BLaER1 treated with 17β-estradiol and CSF1 and Interleukin-3, amounts not matched to agents 10 nM and 100 nM (cell line): ENCODE results near the gene SETD3.

Source experiments
- H3K27ac ChIP-seq, 11 experiments: shearing (Covaris generic); formaldehyde crosslinking; 2 replicates each; pipeline ENCODE4 v1.8.1; 2022
- H3K27me3 ChIP-seq, 11 experiments: shearing (Covaris generic); formaldehyde crosslinking; 2 replicates each; pipeline ENCODE4 v1.8.1; 2022
- H3K36me3 ChIP-seq, 11 experiments: shearing (Covaris generic); formaldehyde crosslinking; 2 replicates each; pipeline ENCODE4 v1.8.1; 2022
- H3K4me1 ChIP-seq, 10 experiments: shearing (Covaris generic); formaldehyde crosslinking; 2 replicates each; pipeline ENCODE4 v1.8.1; 2022
- H3K4me2 ChIP-seq, 11 experiments: shearing (Covaris generic); formaldehyde crosslinking; 2 replicates each; pipeline ENCODE4 v1.8.1; 2022
- H3K4me3 ChIP-seq, 10 experiments: shearing (Covaris generic); formaldehyde crosslinking; 2 replicates each; pipeline ENCODE4 v1.8.1; 2022
- H3K9ac ChIP-seq, 11 experiments: shearing (Covaris generic); formaldehyde crosslinking; 2 replicates each; pipeline ENCODE4 v1.8.1; 2022
- H3K9me3 ChIP-seq, 11 experiments: shearing (Covaris generic); formaldehyde crosslinking; replicated peaks in 1 of 11; 2 replicates each; pipeline ENCODE4 v1.8.1; 2022
- H4K20me1 ChIP-seq, 11 experiments: shearing (Covaris generic); formaldehyde crosslinking; 2 replicates each; pipeline ENCODE4 v1.8.1; 2022
- Cebpa-rat ChIP-seq, 11 experiments: shearing (Covaris generic); IDR thresholded peaks; 2 replicates each; pipeline ENCODE4 v1.8.1; 2022

Gene SETD3

DNA sequence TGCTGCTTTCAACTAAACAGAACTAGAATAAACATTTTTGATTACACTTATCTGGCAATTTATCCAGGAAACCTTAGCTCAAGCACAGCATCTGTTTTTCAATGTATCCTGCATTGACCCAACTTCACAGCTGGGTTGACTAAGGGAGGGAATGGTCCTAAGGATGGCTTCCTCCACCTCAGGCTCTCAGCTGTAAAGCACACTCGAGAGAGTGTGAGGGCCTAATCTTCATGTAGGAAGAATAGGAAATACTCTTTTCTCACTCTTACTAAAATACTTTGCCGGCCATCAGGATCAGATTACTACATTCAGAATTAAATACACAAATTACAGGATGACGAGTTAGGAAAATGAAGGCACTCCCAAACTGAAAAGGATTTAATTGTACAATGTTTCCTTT lies 7.2 kb downstream of the SETD3 start:
- TF ChIP-seq Cebpa-rat (IDR thresholded peaks at IDR 0.05) = no peak
- Histone ChIP-seq H3K9ac (no peak overlapping the region), H3K4me1 (peaks cover 31 to 67% (median 47%) of the 10 kb centered on the region in 10 experiments), H3K36me3 (peaks cover 0 to 4% (median 0%) of the 10 kb centered on the region in 11 experiments; a peak in 3 of 22 replicates), H4K20me1 (peaks cover 92 to 100% (median 100%) of the 10 kb centered on the region in 11 experiments), H3K27me3 (no peaks in the 10 kb centered on the region), H3K4me3 (no peak overlapping the region), H3K4me2 (peak overlapping the region in 3 of 11 experiments; percentile 2 to 8 (median 5); a peak in 1 of 22 replicates), H3K27ac (no peak overlapping the region), H3K9me3 (no peaks in the 10 kb centered on the region)

- Histone ChIP-seq H3K9me3 (no peaks in the 10 kb centered on the region), H3K9ac (no peak overlapping the region), H3K4me2 (no peak overlapping the region), H3K27ac (no peak overlapping the region), H4K20me1 (peaks cover 92 to 100% (median 100%) of the 10 kb centered on the region in 11 experiments), H3K4me3 (no peak overlapping the region), H3K27me3 (no peaks in the 10 kb centered on the region), H3K36me3 (peaks cover 0 to 3% (median 0%) of the 10 kb centered on the region in 11 experiments; a peak in 2 of 22 replicates), H3K4me1 (peaks cover 31 to 67% (median 46%) of the 10 kb centered on the region in 10 experiments)
- no peak for TF ChIP-seq Cebpa-rat (IDR thresholded peaks at IDR 0.05)
Observed at GRCh38 chr14:99472937-99473336, 7.7 kb downstream of the SETD3 start.

DNA sequence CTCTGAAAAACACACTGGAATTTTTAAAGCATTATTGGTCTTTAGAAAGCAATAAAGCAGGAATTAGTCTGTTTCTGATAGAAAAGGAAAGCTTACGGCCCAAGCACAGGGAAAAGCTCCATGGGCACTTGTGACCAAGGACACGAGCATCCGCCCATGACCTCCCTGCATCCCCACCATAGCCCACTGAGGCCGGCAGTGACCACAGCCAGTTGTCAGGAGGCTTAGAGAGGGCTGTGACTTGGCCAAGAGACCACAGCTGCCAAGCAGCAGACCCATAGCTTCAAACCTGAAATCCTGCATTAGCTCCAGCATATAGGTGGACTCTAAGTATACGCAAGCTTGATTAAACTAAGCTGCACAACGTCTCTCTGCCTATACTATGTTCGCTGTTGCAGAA lies 8.9 kb downstream of the SETD3 start:
- Histone ChIP-seq H3K4me2 (no peak overlapping the region), H3K36me3 (peaks cover 0 to 14% (median 8%) of the 10 kb centered on the region in 11 experiments; a peak in 13 of 22 replicates), H3K9ac (no peak overlapping the region), H3K27ac (no peak overlapping the region), H3K9me3 (no peaks in the 10 kb centered on the region), H3K4me1 (peaks cover 32 to 64% (median 45%) of the 10 kb centered on the region in 10 experiments), H3K4me3 (no peak overlapping the region), H4K20me1 (peaks cover 96 to 100% (median 100%) of the 10 kb centered on the region in 11 experiments), H3K27me3 (no peaks in the 10 kb centered on the region)
- TF ChIP-seq Cebpa-rat (IDR thresholded peaks at IDR 0.05) = no peak

- Histone ChIP-seq H3K9me3 (no peaks in the 10 kb centered on the region), H3K36me3 (peaks cover 26 to 41% (median 33%) of the 10 kb centered on the region in 11 experiments), H4K20me1 (peaks cover 96 to 100% (median 100%) of the 10 kb centered on the region in 11 experiments), H3K27me3 (no peaks in the 10 kb centered on the region), H3K9ac (0 out of 22 replicates have a peak overlapping the region, but pooled peaks of 2 of the 11 experiments have one; percentile 1 to 14), H3K27ac (no peak overlapping the region), H3K4me2 (peak overlapping the region in 3 of 11 experiments; percentile 1 to 42 (median 21); a peak in 4 of 22 replicates), H3K4me3 (no peak overlapping the region), H3K4me1 (peaks cover 26 to 46% (median 37%) of the 10 kb centered on the region in 10 experiments)
- no peak for TF ChIP-seq Cebpa-rat (IDR thresholded peaks at IDR 0.05)
Observed at GRCh38 chr14:99468836-99469592, 11.6 kb downstream of the SETD3 start.

- no peak overlapping the region for H3K9ac ChIP-seq
- H3K4me2 ChIP-seq = peak overlapping the region in 8 of 11 experiments; percentile 1 to 42 (median 21); a peak in 4 of 22 replicates
- no peak overlapping the region for H3K4me3 ChIP-seq
- no peak for TF ChIP-seq Cebpa-rat (IDR thresholded peaks at IDR 0.05)
- H3K36me3 ChIP-seq = peaks cover 35 to 50% (median 42%) of the 10 kb centered on the region in 11 experiments
- H4K20me1 ChIP-seq = peaks cover 92 to 100% (median 99%) of the 10 kb centered on the region in 11 experiments
- no peaks in the 10 kb centered on the region for H3K9me3 ChIP-seq
- no peak overlapping the region for H3K27ac ChIP-seq
- H3K4me1 ChIP-seq = peaks cover 17 to 43% (median 37%) of the 10 kb centered on the region in 10 experiments
- H3K27me3 ChIP-seq = no peaks in the 10 kb centered on the region
Observed at GRCh38 chr14:99468081-99468480, 12.6 kb downstream of the SETD3 start.

DNA sequence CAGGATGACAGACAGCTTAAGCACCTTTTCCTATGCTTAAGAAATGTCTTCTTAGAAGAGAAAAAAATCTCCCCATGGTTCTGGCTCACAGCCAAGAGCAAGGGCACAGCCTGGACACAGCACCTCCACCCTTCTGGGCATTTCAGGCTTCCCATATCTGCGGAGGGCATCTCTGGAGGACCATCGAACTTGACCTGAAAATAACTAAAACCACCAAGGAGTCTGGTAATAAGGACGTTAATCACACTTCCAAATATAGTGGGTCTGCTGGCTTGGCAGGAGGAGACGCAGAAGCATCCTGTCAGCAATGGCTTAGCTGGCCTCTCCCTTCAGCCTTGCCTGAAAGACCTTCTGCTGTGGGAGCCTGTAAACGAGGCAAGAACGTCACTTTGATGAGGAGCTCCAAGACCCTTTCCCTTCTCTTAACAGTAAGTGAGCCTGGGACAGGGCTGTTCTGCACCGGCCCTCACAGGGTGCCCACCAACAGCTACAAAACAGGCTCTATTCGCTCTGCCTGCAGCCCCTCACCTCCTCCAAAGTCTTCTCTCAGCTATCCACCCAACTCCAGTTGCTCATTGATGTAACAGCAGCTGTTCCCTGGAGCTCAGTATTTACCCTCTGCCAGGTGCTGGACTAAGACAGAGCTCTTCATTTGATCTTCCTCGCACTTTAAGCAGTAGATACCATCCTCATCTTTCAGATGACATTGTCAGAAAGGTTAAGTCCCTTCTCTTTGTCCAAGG lies 13.2 kb downstream of the SETD3 start:
- no peaks in the 10 kb centered on the region for H3K9me3 ChIP-seq
- H4K20me1 ChIP-seq = peaks cover 87 to 100% (median 97%) of the 10 kb centered on the region in 11 experiments
- peaks cover 41 to 56% (median 48%) of the 10 kb centered on the region in 11 experiments for H3K36me3 ChIP-seq
- peak overlapping the region in 10 of 11 experiments; percentile 0 to 42 (median 22); a peak in 10 of 22 replicates for H3K4me2 ChIP-seq
- H3K9ac ChIP-seq = peak overlapping the region in 1 of 11 experiments; percentile 19; a peak in 2 of 22 replicates
- H3K4me3 ChIP-seq = no peak overlapping the region
- H3K4me1 ChIP-seq = peaks cover 21 to 41% (median 37%) of the 10 kb centered on the region in 10 experiments
- no peaks in the 10 kb centered on the region for H3K27me3 ChIP-seq
- H3K27ac ChIP-seq = no peak overlapping the region
- no peak for TF ChIP-seq Cebpa-rat (IDR thresholded peaks at IDR 0.05)

DNA sequence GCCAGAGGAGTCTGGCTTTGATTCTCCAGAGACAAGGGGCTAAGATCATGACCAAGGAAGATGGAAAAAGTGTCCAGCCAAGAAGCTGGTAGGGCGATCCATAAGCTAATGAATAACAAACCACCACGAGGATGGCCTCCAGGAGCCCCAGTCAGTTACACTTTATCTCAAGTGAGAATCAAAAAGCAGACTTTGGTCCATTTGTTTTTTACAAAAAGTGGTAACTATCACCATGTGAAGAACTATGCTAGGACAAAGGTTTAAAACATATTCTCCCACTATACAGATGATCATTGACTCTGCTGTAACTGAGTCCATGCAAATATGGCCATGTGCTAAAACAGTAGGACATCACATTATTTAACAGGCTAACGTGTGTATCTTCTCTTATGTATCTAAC lies 13.9 kb downstream of the SETD3 start:
- TF ChIP-seq Cebpa-rat (IDR thresholded peaks at IDR 0.05) = no peak
- H4K20me1 ChIP-seq = peaks cover 79 to 100% (median 94%) of the 10 kb centered on the region in 11 experiments

GRCh38 chr14:99465288-99465687 lies 15.4 kb downstream of the SETD3 start:
- peaks cover 63 to 78% (median 70%) of the 10 kb centered on the region in 11 experiments for H3K36me3 ChIP-seq
- H3K9me3 ChIP-seq = no peaks in the 10 kb centered on the region
- H3K4me3 ChIP-seq = no peak overlapping the region
- peaks cover 66 to 97% (median 91%) of the 10 kb centered on the region in 11 experiments for H4K20me1 ChIP-seq
- H3K27ac ChIP-seq = no peak overlapping the region
- no peaks in the 10 kb centered on the region for H3K27me3 ChIP-seq
- H3K4me2 ChIP-seq = no peak overlapping the region
- H3K9ac ChIP-seq = no peak overlapping the region
- TF ChIP-seq Cebpa-rat (IDR thresholded peaks at IDR 0.05) = no peak
- peaks cover 24 to 41% (median 34%) of the 10 kb centered on the region in 10 experiments for H3K4me1 ChIP-seq

More for the DNA sequence above, 13.9 kb downstream of the SETD3 start:
- peaks cover 49 to 64% (median 55%) of the 10 kb centered on the region in 11 experiments for H3K36me3 ChIP-seq
- no peaks in the 10 kb centered on the region for H3K27me3 ChIP-seq
- H3K4me3 ChIP-seq = no peak overlapping the region
- H3K27ac ChIP-seq = no peak overlapping the region
- peak overlapping the region in 2 of 11 experiments; percentile 4 to 20; a peak in 1 of 22 replicates for H3K4me2 ChIP-seq
- H3K9ac ChIP-seq = no peak overlapping the region
- no peaks in the 10 kb centered on the region for H3K9me3 ChIP-seq
- peaks cover 24 to 46% (median 37%) of the 10 kb centered on the region in 10 experiments for H3K4me1 ChIP-seq

DNA sequence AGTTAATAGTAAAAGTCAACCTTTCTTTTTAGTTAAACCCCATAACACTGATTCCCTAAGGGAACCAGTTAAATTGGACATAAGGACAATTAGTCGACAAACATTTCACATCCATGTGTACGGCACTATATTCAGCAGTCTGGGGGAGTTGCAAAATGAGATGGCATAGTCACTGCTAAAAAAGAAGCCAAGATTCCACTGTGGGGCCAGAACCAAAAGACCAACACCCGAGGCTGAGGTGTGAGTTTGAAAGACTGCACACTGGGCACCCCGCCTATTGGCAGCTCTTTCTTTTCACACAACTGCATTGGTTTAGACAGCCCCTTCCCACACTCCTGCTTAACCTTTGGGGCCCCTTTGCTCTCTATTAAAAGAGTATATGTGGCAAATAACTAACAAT lies 16.7 kb downstream of the SETD3 start:
- H3K4me1 ChIP-seq = peaks cover 18 to 29% (median 27%) of the 10 kb centered on the region in 10 experiments
- H3K9ac ChIP-seq = no peak overlapping the region
- TF ChIP-seq Cebpa-rat (IDR thresholded peaks at IDR 0.05) = no peak
- H3K4me3 ChIP-seq = no peak overlapping the region
- H3K36me3 ChIP-seq = peaks cover 75 to 92% (median 83%) of the 10 kb centered on the region in 11 experiments
- H3K27ac ChIP-seq = no peak overlapping the region
- no peak overlapping the region for H3K4me2 ChIP-seq
- H3K27me3 ChIP-seq = no peaks in the 10 kb centered on the region
- no peaks in the 10 kb centered on the region for H3K9me3 ChIP-seq
- H4K20me1 ChIP-seq = peaks cover 61 to 97% (median 88%) of the 10 kb centered on the region in 11 experiments
